GM10248 (cell line): ENCODE measurements around the gene FERMT1.

Experiments
- CTCF ChIA-PET: fragments of 300-600 bp; sonication (Branson Sonifier 250); formaldehyde crosslinking; extraction: SDS; loops from one replicate; lab custom pipeline; 2021; ENCODE audit warnings: antibody characterized with exemption; lab: Yijun Ruan, JAX
- POLR2A ChIA-PET: fragments of 350-650 bp; sonication (Branson Sonifier 250); formaldehyde crosslinking; extraction: SDS; loops from one replicate; lab custom pipeline; 2020; ENCODE audit warnings: antibody characterized with exemption; lab: Yijun Ruan, JAX
- DNase-seq: peaks from one replicate; pipeline ENCODE4 v3.0.0; 2012; ENCODE audit errors: extremely low spot score
- CTCF ChIP-seq: IDR thresholded peaks from 2 replicates; pipeline ENCODE4 v1.5.1; 2012; ENCODE audit warnings: mild to moderate bottlenecking, low read depth; ENCODE audit errors: extremely low read depth, missing control alignments, control extremely low read depth

FERMT1 gene

GRCh38 chr20:6122111-6122872 is 538 bp downstream of the FERMT1 start:
- TF ChIP-seq CTCF: no peak
- POLR2A ChIA-PET: no interaction called here
- DNase-seq: no peak
- CTCF ChIA-PET: interaction anchor here (0.9 kb wide), 1 partner anchor 18 kb away, joined by 4 read pairs; no protein-coding TSS in a partner anchor

GRCh38 chr20:6121504-6121903 is 1.3 kb downstream of the FERMT1 start:
- DNase-seq: no peak
- no peak for TF ChIP-seq CTCF
- POLR2A ChIA-PET: no interaction called here
- CTCF ChIA-PET: no interaction called here

- ChIA-PET POLR2A (no interaction called here), CTCF (no interaction called here)
Measured at GRCh38 chr20:6120491-6120988, 2.3 kb downstream of the FERMT1 start.

GRCh38 chr20:6116758-6117157 is 6.1 kb downstream of the FERMT1 start:
- POLR2A ChIA-PET: no interaction called here
- DNase-seq: no peak
- CTCF ChIA-PET: no interaction called here

More at GRCh38 chr20:6120491-6120988, 2.3 kb downstream of the FERMT1 start:
- DNase-seq: no peak
- no peak for TF ChIP-seq CTCF

GRCh38 chr20:6115221-6115895 is 7.5 kb downstream of the FERMT1 start:
- POLR2A ChIA-PET: no interaction called here

More at GRCh38 chr20:6116758-6117157, 6.1 kb downstream of the FERMT1 start:
- no peak for TF ChIP-seq CTCF

More at GRCh38 chr20:6115221-6115895, 7.5 kb downstream of the FERMT1 start:
- CTCF ChIA-PET: interaction anchor here (1.0 kb wide), 1 partner anchor 10 kb away, joined by 4 read pairs; no protein-coding TSS in a partner anchor
- no peak for DNase-seq
- TF ChIP-seq CTCF: no peak
